GM21526 (cell line): Measurements from ENCODE around the gene ABHD1.
"Not testable (repeated sequence)": the region's sequence is repeated elsewhere in the genome, so short reads cannot be mapped to it uniquely, and the experiment has no call there.

Source experiments
- ATAC-seq: cut with Tn5 transposase; IDR thresholded peaks from one replicate; pipeline ENCODE4 v1.9.1; 2021; ENCODE audit warnings: moderate library complexity; ENCODE audit not compliant: unreplicated experiment, low FRiP score

ABHD1 gene

DNA sequence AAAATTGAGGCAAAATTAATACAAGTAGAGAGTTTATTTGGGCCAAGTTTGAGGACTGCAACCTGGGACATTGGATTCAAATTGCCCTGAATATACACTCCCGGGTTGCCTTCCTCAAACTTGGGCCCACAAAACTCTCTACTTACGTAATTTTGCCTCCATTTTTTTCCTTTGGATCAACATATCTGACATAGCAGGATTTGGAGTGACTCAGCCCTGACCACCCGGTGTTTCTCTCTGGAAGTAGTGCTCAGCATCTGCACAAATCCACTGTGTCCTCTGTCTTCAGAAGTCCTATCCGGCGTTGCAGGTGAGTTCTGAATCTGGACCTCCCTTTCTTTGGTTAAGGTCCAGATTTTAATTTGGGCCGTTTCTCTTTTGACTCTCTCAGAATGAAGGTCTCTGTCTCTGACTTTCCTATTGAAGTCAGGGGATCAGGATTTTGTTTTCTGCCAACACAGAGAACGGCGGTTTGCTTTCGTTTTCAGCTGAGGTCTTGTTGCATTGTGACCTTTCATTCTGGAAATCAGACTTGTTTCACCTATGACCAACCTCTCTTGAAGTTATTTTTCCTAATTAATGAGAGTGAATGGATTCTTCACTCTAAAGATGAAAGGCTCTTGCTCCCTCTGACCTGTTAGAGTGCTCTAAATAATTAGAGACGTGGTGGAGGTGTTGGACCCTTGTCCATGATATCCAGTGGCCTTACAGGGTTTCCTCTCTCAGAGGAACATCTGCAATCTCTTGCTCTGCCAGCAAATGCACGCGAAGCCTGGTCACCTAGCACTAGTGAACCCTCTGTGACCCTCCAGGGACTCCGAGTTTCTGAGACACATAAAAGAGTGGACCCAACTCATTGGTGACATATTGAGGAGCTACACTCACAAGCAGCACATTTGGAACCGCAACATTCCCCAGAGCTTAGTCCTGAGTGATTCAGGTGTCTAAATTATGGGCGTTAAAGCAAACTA is 38.8 kb downstream of the ABHD1 start:
- no peak for ATAC-seq

DNA sequence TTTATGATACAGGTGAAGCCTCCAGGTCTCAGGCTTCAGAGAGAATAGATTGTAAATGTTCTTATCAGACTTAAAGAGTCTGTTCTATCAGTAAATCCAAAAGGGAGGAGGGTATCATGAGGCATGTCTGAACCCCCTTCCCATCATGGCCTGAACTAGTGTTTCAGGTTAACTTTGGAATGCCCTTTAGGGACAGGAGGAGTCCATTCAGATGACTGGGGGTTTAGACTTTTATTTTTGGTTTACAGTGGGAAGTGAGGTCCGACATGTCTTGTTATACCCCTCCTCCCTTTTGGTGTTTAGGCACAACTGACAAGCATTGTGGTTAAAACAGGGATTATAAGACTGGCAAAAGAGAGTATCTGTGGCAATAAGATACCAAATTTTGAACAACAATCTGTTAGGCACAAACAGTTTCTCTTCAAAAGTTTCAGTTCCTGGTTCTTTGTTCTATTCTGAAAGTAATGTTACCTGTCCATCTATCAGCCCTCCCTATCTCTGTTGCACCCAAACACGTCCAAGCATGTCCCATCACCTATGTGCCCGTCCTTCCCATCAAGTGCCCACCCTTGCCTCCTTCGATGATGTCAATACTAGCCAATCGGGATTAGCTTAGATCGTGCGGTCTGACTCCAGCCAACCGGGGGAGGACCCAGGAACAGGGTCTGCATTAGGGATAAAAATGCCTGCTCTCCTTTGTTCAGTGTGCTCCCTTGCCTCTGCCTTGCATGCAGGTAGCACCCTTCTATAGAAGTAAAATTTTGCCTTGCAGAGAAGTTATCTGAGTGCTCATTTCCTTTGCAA is 41.5 kb downstream of the ABHD1 start:
- no peak for ATAC-seq

DNA sequence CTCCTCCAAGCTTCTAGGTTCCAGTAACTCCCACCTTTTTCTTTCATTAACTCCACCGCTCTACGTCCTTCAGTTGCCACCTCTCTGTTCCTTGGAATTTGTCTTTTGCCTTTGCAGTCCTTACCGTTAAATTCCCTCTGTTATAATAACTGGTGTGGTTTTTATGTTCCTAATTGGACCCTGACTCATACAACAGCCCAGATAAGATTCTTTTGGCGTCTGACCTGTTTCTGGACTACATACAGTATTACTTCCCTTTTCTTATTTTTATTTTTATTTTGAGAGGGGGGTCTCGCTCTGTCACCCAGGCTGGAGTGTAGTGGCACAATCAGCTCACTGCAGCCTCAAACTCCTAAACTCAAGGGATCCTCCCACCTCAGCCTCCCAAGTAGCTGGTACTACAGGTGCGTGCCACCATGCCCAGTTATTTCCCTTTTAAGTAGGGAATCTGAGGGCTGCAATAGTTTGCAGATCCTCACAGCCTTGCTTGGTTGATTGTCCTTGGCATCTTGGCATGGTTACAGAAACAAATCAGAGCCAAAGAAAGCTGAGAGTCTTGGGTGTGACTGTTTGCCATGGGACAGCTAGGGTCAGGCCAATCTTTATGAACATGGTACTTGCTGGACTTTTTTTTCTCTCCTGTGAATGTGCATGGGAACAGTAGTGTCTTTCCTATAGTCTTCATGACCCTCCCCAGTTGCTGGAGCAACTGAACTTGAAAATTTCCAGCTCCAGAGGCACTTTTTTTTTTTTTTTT is 47.1 kb downstream of the ABHD1 start:
- no peak for ATAC-seq

DNA sequence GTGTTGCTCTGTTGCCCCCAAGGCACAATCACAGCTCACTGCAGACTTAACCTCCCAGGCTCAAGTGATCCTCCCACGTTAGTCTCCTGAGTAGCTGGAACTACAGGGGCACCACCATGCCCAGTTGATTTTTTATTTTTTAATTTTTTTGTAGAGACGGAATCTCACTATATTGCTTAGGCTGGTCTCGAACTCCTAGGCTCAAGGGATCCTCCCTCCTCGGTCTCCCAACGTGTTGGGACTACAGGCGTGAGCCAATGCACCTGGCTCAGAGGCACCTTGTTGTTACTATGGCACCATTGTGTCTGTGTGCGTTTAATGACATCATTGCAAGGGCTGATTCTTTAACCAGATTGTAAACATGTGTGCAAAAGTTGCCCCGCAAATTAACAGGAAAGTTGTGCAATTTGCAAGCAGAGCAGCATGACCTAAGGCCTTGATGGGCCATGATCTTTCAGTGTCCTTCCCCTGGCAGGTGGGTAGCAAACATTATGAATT is 47.8 kb downstream of the ABHD1 start:
- no peak for ATAC-seq

DNA sequence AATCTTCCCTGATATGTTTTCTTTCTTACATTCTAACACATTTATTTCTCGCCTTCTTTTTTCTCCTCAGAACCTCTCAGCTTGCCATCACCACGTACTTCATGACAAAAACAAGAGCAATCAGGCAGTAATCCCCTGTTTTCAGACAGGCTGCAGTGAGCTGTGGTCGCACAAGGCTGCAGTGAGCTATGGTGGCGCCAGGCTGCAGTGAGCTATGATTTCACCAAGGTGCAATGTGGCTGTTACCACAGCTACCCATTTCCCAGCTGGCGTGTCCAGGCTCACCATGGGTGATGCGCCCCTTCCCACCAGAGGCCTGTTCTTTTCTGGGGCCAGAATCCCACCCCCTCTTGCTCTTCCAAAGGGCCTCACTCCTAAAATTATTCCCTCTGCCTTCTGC is 51.0 kb downstream of the ABHD1 start:
- no peak for ATAC-seq

DNA sequence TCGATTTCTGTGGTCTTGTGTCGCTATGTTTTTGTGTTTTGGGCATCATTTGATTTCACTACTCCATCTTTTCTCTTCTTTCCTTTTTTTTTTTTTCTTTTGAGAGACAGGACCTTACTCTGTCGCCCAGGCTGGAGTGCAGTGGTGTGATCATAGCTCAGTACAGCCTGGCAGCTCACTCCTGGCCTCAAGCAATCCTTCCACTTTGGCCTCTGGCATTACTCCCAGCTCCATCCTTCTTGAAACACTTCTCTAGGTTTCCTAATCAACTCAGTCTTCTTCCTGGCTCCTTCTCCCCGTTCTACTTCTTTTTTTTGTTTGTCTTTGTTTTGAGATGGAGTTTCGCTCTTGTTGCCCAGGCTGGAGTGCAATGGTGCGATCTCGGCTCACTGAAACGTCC is 51.7 kb downstream of the ABHD1 start:
- ATAC-seq = no peak

DNA sequence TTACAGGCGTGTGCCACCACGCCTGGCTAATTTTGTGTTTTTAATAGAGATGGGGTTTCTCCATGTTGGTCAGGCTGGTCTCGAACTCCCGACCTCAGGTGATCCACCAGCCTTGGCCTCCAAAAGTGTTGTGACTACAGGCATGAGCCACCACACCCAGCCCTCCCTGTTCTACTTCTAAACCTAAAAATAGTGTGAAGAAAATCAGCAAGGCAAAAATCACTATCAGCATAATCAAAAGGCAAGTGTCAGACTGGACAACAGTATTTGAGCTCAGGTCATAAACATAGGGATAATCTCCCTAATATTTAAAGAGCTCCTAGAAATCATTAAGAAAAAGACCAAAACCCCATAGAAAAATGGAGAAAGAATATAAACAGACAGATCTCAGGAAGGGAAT is 52.2 kb downstream of the ABHD1 start:
- not testable (repeated sequence) for ATAC-seq

DNA sequence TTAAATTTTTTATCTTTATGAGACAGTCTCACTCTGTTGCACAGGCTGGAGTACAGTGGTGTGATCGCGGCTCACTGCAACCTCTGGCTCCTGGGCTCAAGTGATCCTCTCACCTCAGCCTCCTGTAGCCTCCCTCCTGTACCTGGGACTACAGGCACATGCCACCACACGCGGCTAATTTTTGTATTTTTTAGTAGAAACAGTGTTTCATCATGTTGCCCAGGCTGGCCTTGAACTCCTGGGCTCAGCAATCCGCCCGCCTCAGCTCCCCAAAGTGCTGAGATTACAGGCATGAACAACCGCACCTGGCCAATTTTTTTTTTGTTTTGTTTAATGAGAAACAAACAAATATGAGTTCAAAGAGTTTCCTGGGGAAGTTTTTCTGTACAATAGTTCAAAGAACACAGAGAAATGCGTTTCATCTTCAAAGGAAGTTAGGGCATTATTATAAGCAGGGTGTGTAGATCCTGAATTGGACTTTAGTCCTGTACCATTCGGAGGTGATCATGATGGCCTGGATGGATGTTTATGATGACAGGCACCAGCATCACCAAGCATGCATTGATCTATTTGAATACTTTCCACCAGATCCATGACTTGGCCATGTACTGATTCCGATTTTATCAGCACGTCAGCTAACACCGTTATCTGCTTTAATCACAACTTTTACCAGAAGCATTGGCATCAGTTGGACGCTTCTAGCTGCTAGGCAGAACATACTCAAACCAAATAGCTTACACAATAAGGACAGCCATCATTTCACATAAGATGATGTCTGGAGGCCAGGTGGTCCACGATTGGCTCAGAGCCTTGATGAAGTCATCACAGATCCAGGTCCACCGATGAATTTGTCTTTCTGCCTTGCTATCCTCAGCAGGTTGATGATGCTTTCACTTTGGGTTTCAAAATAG is 54.1 kb downstream of the ABHD1 start:
- ATAC-seq = no peak

DNA sequence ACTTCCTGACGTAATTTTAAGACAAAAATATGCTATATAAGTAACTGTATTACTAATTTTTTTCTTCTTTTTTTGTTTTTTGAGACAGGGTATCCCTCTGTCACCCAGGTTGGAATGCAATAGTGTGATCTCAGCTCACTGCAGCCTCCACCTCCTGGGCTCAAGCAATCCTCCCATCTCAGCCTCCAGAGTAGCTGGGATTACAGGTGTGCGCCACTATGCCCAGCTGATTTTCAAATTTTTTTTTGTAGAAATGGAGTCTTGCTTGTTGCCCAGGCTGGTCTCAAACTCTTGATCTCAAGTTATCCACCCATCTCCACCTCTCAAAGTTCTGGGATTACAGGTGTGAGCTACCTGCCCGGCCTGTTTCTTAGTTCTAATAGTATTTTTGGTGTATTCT is 54.9 kb downstream of the ABHD1 start:
- no peak for ATAC-seq

DNA sequence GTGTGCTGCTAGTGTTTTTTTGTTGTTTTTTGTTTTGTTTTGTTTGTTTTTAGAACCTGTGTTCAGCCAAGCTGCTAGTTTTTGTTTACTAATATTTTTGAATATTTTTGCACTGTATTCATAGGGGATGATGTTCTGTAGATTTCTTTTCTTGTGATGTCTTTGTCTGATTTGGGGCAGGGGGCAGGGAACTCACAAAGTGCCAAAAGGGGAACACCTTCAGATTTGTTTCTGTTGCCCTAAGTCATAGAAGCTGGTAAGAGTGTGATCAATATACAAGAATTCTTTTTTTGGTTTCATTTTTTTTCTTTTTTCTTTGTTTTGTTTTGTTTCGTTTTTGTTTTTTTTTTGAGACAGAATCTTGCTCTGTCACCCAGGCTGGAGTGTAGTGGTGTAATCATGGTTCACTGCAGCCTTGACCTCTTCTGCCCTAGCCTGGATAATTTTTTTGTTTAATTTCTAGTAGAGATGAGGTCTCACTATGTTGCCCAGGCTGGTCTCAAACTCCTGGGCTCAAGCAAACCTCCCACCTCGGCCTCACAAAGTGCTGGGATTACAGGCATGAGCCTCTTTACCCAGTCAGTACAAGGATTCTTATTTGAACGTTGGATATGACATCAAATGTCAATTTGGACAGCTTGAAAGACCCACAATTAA is 55.9 kb downstream of the ABHD1 start:
- no peak for ATAC-seq
